Measurements from ENCODE around the gene CACNA1G. TPM values are rescaled to one million over a fixed set of nuclear protein-coding genes. Genes with fewer than 3 reads are reported as not detected.

The CACNA1G gene
- total RNA-seq, 4 donors from 2014 or later, result 0.15 to 0.94 (median 0.16) TPM; not detected in 1

- Histone ChIP-seq H3K36me3 (peaks cover 0 to 58% of the 10 kb centered on the region in 2 donors), H3K27ac (no peak overlapping the region), H3K27me3 (no peaks in the 10 kb centered on the region), H3K9me3 (no peaks in the 10 kb centered on the region), H3K4me1 (peaks cover 0 to 34% (median 13%) of the 10 kb centered on the region in 3 donors), H3K4me3 (no peak overlapping the region)
- WGBS, 2 donors (ENCODE audit: low coverage in 1 of 2), result 86 to 89% methylated on average over 5 to 9 of the region's 19 CpGs
- no peak for TF ChIP-seq EP300 (IDR thresholded peaks at IDR 0.05)
- ATAC-seq, result no peak
Measured at GRCh38 chr17:50549256-50549941, 11.1 kb upstream of the CACNA1G start.

GRCh38 chr17:50549969-50550368, 10.5 kb upstream of the CACNA1G start:
- H3K27me3 ChIP-seq, result no peaks in the 10 kb centered on the region
- peaks cover 0 to 64% of the 10 kb centered on the region in 2 donors for H3K36me3 ChIP-seq
- H3K4me1 ChIP-seq, result peaks cover 0 to 34% (median 13%) of the 10 kb centered on the region in 3 donors
- WGBS, 2 donors (ENCODE audit: low coverage in 1 of 2), result 87 to 92% methylated on average over 3 to 6 of the region's 11 CpGs
- ATAC-seq, result no peak
- H3K27ac ChIP-seq, result no peak overlapping the region
- H3K4me3 ChIP-seq, result no peak overlapping the region
- no peaks in the 10 kb centered on the region for H3K9me3 ChIP-seq
- TF ChIP-seq CTCF (IDR thresholded peaks at IDR 0.05) (no peak), POLR2A (IDR thresholded peaks at IDR 0.05) (no peak), POLR2AphosphoS5 (IDR thresholded peaks at IDR 0.05) (no peak), EP300 (IDR thresholded peaks at IDR 0.05) (no peak)

GRCh38 chr17:50550661-50551432, 9.7 kb upstream of the CACNA1G start:
- Histone ChIP-seq H3K4me3 (no peak overlapping the region), H3K4me1 (peaks cover 0 to 34% (median 13%) of the 10 kb centered on the region in 3 donors), H3K27ac (peak overlapping the region in 1 of 4 donors; percentile 27), H3K36me3 (peaks cover 0 to 73% of the 10 kb centered on the region in 2 donors), H3K9me3 (no peaks in the 10 kb centered on the region), H3K27me3 (peaks cover 4% of the 10 kb centered on the region)
- ATAC-seq, result peak; percentile 78
- WGBS, 2 donors (ENCODE audit: low coverage in 1 of 2), result 100% methylated on average over 1 of the region's 32 CpGs; no CpG with 5 or more reads in 1 of the 2 donors
- peak; percentile 50 for TF ChIP-seq POLR2AphosphoS5 (IDR thresholded peaks at IDR 0.05)
- TF ChIP-seq CTCF (IDR thresholded peaks at IDR 0.05), result peak in 3 of 4 experiments; percentile 84 to 90 (median 89)
- TF ChIP-seq POLR2A (IDR thresholded peaks at IDR 0.05), result no peak
- no peak for TF ChIP-seq EP300 (IDR thresholded peaks at IDR 0.05)

GRCh38 chr17:50551433-50551815, 9.1 kb upstream of the CACNA1G start:
- no peak overlapping the region for H3K4me3 ChIP-seq
- no CpG with 5 or more reads among the region's 8 CpGs for WGBS, 2 donors (ENCODE audit: low coverage in 1 of 2)
- no peak overlapping the region for H3K27ac ChIP-seq

More at GRCh38 chr17:50551433-50551815, 9.1 kb upstream of the CACNA1G start:
- ATAC-seq, result no peak
- TF ChIP-seq CTCF (IDR thresholded peaks at IDR 0.05), result no peak
- no peak for TF ChIP-seq EP300 (IDR thresholded peaks at IDR 0.05)
- no peak for TF ChIP-seq POLR2A (IDR thresholded peaks at IDR 0.05)
- no peak for TF ChIP-seq POLR2AphosphoS5 (IDR thresholded peaks at IDR 0.05)
- peaks cover 0 to 79% of the 10 kb centered on the region in 2 donors for H3K36me3 ChIP-seq
- peaks cover 0 to 33% (median 13%) of the 10 kb centered on the region in 3 donors for H3K4me1 ChIP-seq
- peaks cover 10% of the 10 kb centered on the region for H3K27me3 ChIP-seq
- no peaks in the 10 kb centered on the region for H3K9me3 ChIP-seq

Data from gastroesophageal sphincter (tissue), 4 donors.